Measurements from ENCODE around the gene TMEM134.

DNA sequence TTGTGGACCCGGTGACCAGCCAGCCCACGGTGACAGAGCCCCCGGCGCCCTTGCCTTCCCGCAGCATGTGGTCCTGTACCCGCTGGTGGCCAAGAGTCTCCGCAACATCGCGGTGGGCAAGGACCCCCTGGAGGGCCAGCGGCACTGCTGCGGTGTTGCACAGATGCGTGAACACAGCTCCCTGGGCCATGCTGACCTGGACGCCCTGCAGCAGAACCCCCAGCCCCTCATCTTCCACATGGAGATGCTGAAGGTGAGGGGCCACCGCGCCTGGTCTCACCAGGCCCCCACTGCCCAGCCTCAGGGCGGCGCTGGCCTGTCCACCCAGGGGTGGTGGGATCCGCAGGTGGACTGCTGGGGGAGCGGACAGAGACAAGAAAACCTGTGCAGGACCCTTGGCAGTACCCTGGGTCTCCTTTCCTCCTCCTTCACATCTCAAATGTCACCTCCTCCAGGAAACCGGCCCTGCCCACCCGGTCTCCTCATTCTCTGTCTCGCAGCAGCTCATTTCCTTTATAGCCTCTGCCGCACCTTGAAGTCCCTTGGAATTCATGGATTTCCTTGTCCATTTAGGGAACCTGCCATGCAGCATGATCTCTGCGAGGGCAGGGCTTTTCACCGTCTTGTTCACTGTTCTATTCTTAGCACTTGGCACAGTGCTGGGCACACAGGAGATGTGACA lies 20.3 kb upstream of the TMEM134 start:
- TF ChIP-seq POLR2A (IDR thresholded peaks at IDR 0.05), result no peak
- TF ChIP-seq, protein P1, sequence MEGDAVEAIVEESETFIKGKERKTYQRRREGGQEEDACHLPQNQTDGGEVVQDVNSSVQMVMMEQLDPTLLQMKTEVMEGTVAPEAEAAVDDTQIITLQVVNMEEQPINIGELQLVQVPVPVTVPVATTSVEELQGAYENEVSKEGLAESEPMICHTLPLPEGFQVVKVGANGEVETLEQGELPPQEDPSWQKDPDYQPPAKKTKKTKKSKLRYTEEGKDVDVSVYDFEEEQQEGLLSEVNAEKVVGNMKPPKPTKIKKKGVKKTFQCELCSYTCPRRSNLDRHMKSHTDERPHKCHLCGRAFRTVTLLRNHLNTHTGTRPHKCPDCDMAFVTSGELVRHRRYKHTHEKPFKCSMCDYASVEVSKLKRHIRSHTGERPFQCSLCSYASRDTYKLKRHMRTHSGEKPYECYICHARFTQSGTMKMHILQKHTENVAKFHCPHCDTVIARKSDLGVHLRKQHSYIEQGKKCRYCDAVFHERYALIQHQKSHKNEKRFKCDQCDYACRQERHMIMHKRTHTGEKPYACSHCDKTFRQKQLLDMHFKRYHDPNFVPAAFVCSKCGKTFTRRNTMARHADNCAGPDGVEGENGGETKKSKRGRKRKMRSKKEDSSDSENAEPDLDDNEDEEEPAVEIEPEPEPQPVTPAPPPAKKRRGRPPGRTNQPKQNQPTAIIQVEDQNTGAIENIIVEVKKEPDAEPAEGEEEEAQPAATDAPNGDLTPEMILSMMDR (IDR thresholded peaks at IDR 0.05), result no peak

All from heart left ventricle (tissue), 13 donors.